KG1 (cell line): Measurements from ENCODE around the gene KIAA0408.

Experiments used
- DNase-seq: peaks from one replicate; lab custom pipeline; 2025; lab: John Stamatoyannopoulos, UW

The KIAA0408 gene

DNA sequence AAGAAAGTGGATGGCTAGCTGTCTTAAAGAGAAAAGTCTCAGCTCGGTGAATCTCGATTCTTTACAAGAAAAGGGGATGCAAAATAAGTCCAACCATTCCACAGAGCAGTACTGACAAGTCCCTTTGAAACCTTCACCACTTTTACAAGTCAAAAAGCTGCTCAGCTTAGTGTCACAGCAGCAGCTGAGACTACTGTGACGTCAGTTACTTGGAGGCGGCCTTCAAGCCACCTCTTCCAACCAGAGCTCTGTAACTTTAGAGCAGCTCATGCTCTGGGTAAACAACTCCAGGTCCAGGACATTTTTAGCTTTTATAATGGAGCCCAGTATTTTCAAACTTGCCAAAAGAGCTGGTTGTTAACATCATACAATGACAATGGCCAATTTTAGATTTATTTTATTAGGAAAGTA is at the start of gene KIAA0408:
TSS of gene KIAA0408 (minus strand) at position 159 of the 411 bp plus-strand sequence. CDS start 5,408 bp downstream, outside the sequence.
- no peak for DNase-seq

DNA sequence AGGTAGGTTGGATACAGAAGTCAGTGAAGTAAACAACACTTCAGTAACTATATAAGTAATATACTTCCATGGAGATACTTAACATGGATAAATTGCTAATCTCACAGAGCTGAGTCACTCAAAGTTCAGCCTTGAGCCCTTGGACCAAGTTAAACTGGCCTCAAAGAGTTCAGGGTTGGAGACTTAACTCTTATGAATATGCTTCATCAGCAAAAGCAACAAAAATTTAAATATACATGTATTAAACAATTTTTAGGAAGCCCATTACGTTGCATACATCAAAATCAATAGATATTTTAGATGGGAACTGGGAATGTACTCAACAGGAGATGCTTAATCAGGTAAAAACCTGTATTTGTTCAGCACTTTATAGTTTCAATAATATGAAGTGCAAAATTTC is 47.7 kb upstream of the KIAA0408 start:
- no peak for DNase-seq

DNA sequence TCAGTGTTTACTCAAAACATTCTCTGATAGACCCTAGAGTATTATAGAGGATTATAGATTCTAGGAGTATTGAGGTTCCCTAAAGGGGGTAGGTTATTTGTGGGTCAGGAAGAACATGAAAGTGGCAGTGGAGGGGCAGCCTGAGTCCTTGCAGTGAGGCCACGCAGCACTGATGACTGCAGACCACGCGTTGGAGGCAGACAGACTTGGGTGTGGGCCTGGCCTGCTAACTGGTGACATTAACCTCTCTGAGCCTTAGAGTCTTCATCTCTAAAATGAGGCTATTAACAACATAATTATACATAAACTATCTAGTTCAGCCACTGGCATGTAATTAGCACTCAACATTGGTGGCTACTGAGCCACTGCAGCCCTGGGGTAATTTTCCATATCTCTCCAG is 43.8 kb upstream of the KIAA0408 start:
- DNase-seq: no peak

DNA sequence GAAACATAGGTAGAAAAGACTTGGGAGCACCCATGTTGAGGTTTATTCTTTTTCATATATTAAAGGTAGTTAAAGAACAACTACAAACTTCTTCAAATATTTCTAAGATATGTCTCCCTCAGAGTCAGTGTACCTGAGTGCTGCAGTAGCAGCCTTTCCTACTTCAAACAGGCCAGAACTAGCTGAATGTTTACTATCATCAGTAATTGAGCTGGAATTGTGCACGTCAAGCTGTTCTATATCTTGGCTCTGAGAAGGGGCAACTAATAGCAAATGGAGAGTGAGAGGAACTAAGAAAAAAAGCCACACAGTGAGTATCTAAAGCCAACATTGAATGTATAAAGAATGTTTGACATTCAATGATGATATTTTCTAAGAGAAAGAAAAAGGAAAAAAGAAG is 38.2 kb upstream of the KIAA0408 start:
- DNase-seq: no peak

DNA sequence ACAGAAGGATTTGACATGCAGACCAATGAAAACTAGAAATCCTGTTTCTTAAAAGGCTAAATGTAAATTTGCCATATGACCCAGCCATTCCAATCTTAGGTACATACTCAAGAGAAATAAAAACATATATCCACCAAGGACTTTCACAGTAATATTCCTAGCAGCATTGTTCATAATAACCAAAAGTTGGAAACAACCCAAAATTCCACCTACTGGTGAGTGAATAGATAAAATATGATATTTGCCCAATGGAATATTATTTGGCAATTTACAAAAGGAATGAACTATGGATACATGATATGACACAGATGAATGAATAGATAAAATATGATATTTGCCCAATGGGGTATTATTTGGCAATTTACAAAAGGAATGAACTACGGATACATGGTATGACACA is 37.3 kb upstream of the KIAA0408 start:
- DNase-seq: no peak

DNA sequence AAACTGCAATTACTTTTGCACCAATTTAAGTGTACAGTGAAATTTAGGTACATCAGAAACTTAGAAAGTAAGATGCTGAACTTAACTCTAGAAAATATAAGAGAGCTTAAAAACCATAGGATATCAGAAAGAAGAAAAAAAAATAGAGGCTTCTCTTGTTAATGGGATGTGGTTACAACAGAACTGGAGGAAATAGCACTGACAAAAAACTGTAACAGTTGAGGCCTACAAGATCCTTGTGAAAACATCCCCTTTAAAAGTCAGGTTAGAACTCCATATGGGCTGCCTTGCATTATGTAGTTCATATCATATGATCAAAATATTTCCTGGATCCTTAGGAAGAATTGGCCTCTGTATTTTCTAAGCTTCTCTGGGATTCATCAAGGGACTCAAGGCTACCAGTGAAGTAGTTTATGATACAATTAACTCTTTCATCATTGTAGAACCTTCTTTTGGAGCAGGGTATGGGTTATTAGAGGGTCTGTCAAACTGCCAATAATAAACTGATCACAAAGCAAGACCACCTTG is 35.1 kb upstream of the KIAA0408 start:
- no peak for DNase-seq

DNA sequence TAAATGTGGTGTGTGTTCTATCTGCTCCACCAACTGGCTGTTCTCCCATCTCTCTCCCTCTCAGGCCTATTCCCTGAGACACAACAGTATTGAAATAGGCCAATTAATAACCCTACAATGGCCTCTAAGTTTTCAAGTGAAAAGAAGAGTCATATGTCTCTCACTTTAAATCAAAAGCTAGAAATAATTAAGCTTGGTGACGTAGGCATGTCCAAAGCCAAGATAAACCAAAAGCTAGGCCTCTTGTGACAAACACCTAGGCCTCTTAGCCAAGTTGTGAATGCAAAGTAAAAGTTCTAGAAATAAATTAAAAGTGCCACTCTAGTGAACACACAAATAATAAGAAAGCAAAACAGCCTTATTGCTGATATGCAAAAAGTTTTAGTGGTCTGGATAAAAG is 30.1 kb upstream of the KIAA0408 start:
- DNase-seq: no peak

DNA sequence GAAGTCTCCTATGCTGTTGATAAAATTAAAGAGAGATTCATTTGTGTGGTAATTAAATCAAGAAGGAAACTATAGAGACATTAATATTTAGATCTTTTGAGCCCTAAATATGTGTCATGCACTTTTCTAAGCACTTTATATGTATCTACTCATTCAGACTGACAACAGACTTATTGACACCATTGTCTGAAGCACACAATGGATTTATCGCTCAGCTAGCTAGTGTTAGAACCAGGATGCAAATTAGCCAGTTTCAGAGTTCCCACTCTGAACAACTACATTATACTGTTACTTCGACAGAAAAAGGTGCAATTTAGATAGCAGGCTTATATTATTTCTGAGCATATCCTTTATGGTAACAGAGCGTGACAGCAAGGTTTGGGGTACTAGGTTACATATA is 27.7 kb upstream of the KIAA0408 start:
- DNase-seq: no peak

DNA sequence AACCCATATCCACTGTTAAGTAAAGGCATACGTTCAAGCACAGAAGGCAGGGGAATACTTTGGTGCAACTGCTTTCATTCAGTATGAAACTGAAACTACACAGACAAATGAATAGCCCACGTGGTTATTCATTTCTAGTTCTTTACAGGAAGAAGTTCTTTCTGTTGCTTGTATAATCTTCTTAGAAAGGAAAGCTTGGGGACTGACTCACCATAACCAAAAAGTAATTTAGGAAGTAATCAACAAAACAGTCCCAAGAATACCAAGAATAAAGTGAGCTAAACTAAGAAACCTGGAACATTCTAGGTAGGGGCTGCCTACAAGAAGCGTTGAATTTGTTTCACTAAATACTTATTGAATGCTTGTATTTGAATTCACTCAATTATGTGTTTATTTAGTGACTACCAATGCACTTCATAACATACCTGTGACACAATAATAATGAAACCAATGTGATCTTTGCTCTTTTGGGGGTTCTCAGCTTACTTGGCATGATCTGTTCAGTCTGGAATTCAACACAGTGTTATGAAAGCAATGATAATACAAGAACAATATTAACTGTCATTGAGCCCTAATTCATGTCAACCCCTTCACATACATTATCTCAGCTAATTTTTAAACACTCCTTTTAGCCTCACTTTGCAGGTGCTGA is 25.1 kb upstream of the KIAA0408 start:
- DNase-seq: peak; percentile 20

DNA sequence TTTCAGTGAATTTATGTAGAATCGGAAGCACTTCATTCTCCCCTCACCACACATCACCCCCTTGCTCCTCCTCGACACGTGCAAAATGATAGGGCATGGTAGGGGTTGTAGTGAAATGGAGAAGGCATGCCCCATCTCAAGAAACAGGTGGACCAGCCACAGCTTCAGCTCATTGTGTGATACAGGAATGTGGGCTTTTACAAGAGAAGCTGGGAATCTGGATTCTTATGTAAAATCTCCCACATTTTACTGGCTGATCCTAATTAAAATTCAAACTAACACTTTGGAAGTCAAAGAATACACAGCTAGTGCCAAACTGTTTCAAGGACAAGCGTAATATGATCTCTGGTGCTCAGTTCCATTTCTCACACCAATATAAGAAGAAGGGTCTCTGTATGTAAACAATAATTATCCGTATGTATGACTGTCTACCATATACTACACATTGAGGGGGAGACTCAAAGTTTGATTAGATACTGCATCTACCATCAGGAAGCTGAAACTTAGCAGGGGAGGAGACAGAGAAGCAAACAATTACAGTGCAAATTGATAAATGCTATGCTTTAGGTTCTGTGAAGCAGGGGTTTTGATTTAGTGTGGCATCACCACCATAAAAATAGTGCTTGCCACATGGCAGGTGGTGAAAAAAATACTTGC is 24.3 kb upstream of the KIAA0408 start:
- DNase-seq: no peak

DNA sequence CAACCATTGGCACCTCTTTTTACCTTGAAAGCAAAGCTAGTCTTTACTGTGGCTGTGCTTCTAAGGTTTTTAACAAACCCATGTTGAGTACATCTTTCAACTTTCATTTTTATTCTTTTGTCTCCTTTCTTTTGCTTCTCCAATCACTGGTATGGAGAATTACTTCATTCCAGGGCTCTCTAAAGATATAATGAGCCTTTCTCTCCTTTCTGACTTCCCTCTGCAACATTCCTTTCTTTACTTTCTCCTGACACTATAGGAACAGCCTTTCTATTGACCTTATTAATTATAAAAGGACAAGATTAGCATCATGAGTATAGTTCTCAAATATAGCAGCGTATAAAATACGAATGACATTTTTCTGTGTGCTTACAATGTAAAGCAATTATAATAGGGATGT is 23.1 kb upstream of the KIAA0408 start:
- no peak for DNase-seq

DNA sequence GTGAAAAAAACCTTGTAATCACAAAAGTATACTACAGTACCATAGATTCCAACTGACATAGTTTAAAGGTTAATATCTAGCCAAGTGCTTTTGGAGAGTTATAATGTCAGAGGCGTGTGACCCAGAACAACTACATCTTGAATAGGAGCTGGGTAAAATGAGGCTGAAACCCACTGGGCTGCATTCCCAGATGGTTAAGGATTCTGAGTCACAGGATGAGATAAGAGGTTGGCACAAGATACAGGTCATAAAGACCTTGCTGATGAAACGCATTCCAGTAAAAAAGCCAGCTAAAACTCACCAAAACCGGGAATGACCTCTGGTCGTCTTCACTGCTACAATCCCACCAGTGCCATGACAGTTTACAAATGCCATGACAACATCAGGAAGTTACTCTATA is 22.4 kb upstream of the KIAA0408 start:
- DNase-seq: no peak

DNA sequence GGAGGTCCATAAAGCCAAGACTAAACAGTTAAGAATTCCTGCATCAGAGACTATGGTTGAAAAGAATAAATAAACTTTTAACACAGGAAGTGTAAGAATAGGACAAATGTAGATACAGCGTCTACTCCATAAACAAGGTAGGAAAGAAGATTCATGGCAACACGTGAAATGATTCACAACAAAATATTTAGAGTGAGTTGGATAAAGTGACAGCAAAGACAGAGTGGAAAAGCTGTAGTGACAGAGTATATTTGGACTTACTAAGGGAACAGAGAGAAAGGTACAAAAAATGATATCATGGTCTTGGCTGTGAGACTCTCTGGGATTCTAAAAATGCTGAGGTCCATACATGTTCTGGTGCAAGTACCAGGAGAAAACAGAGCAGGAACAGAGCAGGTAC is 21.9 kb upstream of the KIAA0408 start:
- no peak for DNase-seq

DNA sequence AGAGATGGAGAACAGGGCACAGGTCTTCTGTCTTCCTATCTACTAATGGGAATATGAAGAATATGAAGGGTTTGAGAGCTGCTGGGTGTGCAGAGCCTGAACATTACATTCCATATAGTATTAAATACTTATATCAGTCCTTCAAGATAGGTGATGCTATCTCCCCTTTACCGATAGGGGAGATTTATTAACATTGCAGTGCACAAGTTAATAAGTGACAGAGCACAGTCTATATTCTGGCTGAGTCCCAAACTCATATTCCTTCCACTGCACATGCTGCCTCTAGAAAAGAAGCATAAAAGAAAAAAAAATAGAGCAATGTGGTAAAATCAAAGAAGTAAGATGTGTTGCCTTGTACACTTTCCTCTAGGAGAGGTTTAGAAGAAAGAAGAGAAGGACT is 18.5 kb upstream of the KIAA0408 start:
- no peak for DNase-seq

DNA sequence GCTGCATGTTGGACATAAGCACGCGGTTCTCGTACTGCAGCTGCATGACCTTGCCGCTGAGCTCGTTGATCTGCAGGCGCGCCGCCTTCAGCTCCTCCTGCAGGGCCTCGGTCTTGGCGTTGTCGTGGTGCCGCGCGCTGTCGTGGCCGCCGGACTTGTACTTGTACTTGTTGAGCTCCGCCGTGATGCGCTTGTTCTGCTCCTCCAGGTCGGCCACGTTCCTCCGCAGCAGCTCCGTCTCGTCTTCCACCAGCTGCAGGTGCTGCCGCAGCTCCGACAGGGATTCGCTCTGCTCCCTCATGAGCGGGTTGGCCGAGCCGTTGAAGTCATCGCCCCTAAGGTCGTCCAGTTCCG is 16.6 kb upstream of the KIAA0408 start:
- no peak for DNase-seq

DNA sequence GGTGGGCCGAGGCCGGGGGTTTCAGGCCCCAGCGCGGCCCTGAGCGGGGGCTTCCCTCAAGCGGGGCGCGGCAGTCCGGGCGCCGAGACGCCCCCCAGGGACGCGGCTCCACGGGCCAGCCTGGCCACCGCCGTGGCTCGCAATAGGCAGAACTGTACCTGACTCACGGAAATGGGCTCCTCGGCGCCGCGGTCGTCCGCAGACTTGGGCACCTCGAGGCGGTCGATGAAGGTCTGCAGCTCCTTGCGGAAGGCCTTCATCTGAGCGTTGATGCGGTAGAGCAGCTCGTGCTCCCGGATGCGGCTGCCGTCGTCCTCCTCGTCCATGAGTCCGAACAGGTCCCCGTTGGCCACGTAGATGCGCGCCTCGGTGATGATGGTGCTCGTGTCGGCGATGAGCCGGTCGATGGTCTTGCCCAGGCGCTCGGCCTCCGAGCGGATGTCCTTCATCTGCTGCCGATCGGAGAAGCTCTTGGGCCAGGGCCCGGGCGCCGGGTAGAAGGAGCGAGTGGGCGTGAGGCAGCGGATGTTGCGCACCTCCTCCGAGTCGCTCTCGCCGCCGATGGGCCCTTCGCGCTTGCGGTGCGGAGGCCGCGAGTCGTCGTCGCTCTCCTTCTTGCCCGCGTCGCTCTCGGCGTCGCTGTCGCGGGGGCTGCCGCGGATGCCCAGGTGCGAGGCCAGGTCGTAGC is 16.1 kb upstream of the KIAA0408 start:
- DNase-seq: no peak

DNA sequence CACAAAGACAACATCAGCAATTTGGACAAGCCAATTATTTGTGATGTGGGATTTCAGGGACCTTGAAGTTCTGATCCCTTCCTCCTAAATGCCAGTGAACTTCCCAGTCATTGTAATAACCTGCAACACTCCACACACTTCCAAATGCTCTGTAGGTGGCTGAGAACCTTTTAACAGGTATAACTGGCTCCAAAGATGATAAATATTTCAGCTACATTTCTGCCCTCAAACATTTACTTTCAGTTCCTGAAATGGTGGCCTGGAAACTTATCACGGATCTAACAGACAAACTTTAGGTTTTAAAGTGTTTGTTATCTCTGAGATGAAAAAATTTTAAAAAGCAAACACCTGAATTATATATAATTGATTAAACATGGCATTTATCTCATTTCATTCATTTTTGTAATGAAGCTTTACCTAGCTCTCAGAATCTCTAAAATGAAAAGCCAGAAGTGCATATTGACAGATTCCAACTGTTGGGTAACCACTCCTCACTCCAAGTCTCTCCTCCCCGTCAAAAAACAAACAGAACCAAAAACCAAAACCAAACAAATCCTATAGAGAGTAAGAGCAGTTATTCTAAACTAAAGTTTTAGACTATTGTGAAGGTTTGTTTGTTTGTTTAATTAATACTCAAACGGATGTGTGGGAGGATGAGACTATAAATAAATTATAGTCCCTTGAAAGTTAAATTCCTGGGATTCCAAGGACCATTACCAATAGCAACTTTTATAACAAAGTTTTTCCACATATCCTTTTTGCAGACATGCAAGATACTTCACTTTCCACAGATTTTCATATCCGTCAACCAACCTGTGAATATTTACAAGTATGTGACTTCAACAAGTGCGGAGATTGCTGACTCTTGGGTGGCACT is 12.4 kb upstream of the KIAA0408 start:
- no peak for DNase-seq

DNA sequence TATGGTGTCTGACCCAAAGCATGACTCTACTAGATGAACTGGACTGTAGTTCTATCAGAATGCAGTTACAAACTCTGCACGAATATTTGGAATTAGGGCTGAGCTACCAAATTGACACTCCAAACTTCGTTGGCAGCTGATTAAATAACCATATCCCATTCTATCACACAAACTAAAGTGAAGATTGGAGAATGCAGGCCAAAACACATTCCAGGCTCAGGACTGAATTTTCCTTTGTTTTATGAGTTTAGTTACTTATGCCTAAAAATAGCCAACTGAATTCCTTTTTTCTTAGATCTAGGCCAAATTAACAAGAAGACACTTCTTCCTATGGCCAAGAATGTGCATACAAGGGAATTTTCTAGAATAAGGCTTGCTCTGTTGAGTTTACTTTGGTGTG is 9.7 kb upstream of the KIAA0408 start:
- DNase-seq: no peak

DNA sequence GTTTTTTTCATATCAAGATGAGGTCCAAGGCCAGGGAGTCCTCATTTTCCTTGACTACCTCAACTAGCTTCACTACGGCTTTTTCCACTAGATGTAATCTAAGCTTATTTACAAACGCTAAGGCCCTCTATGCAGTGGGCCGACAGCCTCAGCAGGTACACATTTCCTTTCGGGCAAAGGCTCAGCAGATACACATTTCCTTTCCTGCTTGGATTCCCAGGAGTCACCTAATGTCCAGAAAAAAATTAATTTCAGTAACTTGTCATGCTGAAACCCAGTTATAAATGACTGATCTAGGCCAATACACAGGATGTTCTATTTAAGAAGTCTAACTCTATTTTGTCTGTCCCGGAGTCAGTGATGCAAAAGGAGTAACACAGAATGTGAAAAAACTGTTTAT is 7.2 kb upstream of the KIAA0408 start:
- no peak for DNase-seq

DNA sequence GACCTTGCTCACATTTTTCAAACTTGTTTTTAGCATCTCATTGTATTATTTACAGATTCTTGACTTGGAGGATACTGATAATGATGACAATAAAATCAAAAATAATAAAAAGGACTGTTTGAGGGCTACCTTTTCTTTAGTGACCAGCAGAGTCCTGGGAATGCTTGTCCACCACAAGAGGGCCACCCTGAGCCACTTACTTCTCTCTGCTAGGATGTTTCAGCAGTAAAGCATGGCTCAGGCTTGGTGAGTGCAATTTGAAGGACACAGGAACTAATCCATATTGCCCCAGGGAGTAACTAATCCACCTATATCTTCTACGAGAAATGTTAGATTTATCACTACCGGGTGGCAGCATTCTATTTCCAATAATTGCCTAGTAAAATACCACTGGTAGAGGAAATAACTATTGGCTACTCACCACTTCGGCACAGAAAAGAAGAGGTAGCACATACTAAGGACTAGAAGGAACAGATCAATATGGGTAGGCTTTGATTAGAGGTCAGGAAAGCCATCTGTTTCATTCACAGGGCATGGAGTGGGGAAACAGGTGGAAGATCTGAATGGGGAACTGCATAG is 5.8 kb upstream of the KIAA0408 start:
- no peak for DNase-seq

DNA sequence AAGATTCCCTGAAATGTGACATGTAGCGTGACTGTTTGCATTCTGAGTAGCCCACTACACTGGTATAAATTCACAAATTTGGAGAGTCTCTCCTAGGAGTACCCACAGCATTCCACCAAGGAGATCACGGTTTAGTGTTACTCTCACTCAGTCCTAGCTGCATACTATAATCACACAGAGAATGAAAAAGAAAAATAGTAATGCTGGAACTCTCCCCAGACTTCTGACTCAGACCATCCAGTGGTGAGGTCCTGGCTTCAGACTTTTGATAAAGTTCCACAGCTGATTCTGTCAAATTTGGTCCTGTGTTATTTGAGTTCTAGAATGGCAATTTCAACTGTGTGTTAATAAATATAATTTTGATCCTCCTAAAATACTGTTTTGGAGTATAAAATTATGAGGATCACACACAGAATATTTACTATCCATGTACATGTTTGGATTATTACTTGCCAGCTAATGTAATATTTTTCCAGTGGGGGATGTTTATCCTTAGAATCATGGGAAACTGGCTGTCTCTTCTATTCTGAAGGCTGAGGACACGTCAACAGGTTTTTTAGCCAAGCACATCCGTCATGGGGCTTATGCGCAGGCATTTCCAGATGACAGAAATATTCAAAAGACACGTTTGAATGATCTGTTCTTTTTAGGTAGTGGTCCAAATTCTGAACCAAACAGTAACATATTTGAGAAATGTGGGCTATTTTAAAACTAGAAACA is 5.1 kb upstream of the KIAA0408 start:
- DNase-seq: no peak
